Measurements from ENCODE around the gene TRIM8.

DNA sequence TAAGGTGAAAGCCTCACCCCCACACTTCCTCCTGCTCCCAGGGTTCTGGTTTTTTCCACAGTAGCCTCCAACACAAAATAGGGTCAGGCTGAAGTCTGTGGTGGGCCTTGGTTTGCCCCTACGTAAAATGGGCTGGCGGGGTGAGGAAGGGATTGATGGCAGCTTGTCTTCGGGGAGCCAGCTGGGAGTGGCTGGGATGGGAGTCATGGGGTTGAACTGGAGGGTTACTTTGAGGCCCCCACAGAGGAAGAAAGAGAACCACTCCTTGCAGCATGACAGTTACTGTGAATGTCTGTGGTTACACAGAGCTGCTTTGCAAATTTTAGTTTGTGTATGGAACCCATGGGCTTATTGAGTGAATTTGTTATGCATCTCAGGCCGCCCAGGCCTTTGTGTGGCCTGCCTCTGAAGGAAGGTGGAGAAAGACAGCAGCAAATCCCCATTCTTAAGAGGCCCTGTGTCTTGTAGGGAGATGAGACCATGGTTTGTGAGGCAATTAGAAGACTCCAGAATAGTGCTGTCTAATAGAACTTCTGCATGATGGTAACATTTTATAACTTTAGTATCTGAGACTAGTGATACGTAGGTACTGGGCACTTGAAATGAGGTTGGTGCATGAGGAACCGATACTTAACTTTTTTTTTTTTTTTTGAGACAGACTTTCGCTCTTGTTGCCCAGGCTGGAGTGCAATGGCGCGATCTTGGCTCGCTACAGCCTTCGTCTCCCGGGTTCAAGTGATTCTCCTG lies 8.1 kb downstream of the TRIM8 start:
- TF ChIP-seq NFIC (IDR thresholded peaks at IDR 0.05) (no peak), RAD21 (IDR thresholded peaks at IDR 0.05; ENCODE audit: low read depth) (no peak), EP300 (IDR thresholded peaks at IDR 0.05; ENCODE audit: borderline replicate concordance) (no peak), TEAD4 (IDR thresholded peaks at IDR 0.05) (no peak), ZBTB7A (IDR thresholded peaks at IDR 0.05; ENCODE audit: low read depth) (no peak), REST (IDR thresholded peaks at IDR 0.05; ENCODE audit: low read depth) (no peak), EGR1 (IDR thresholded peaks at IDR 0.05) (no peak), TAF1 (IDR thresholded peaks at IDR 0.05; ENCODE audit: low read depth) (no peak), CREB1 (IDR thresholded peaks at IDR 0.05; ENCODE audit: low read depth) (no peak), MAX (IDR thresholded peaks at IDR 0.05) (no peak), FOXM1 (IDR thresholded peaks at IDR 0.05; ENCODE audit: borderline replicate concordance, low read depth) (no peak), CEBPB (IDR thresholded peaks at IDR 0.05) (no peak), YY1 (IDR thresholded peaks at IDR 0.05; ENCODE audit: low read depth) (no peak), TCF12 (IDR thresholded peaks at IDR 0.05; ENCODE audit: low read depth) (no peak)
